8988T (cell line): Measurements from ENCODE around the gene ARPC2.

Experiments used
- DNase-seq: peaks from one replicate; pipeline ENCODE4 v3.0.0; 2011

ARPC2 gene

GRCh38 chr2:218291318-218292047 is 74.5 kb downstream of the ARPC2 start:
- DNase-seq: no peak

GRCh38 chr2:218292048-218293014 is 75.3 kb downstream of the ARPC2 start, which contains the start of gene TMBIM1:
TMBIM1 (minus strand) TSS chr2:218292503; CDS start chr2:218282141, 10,362 bp downstream.
- DNase-seq: peak; percentile 97

GRCh38 chr2:218293715-218294429 is 76.9 kb downstream of the ARPC2 start:
- DNase-seq: no peak

- no peak for DNase-seq
Observed at GRCh38 chr2:218294430-218295022, 77.5 kb downstream of the ARPC2 start.

GRCh38 chr2:218295029-218295428 is 78.0 kb downstream of the ARPC2 start:
- no peak for DNase-seq

GRCh38 chr2:218296200-218296599 is 79.2 kb downstream of the ARPC2 start:
- no peak for DNase-seq

GRCh38 chr2:218296847-218297246 is 79.9 kb downstream of the ARPC2 start:
- DNase-seq: no peak

- no peak for DNase-seq
Observed at GRCh38 chr2:218298314-218298875, 81.4 kb downstream of the ARPC2 start.

- no peak for DNase-seq
Observed at GRCh38 chr2:218300141-218300540, 83.2 kb downstream of the ARPC2 start.

- DNase-seq: no peak
Observed at GRCh38 chr2:218301176-218301819, 84.3 kb downstream of the ARPC2 start.
